Non-pigmented ciliary epithelial cell (primary cell): Measurements from ENCODE around the gene KAT14.
"Not testable (repeated sequence)": the region's sequence is repeated elsewhere in the genome, so short reads cannot be mapped to it uniquely, and the experiment has no call there.

Source experiments
- DNase-seq: peaks from one replicate; pipeline ENCODE4 v3.0.0-alpha.2; 2010; ENCODE audit warnings: low read depth

The KAT14 gene

DNA sequence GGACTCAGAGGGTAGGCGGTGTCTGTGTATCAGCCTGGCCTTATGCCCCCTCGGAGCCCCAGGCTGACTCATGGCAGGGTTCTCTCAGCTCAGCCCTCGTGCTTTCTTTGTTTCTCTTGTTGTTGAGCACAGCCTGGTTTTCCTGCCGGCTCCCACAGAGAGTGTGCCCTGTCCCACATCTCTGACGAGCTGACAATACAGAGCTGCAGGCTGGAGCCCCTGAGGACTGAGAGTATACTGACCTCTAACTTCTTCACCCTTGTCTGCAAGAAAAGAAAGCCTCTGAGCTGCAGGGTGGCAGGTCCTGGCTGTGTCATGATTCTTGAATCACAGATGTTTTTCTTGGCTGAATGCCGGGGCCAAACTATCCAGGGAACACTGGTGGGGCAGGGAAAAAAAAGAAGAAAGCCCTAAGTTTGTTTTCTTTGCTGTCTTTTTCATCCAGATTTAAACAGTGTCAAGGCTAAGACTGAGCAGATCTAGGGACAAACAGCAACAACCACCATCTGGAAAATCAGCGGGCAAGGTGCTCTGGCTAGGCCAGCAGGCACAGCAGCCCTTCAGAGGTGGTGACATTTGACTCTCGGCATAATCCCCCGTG, 87.4 kb downstream of the KAT14 start:
- peak; percentile 20 for DNase-seq

GRCh38 chr20:18225632-18226031, 88.0 kb downstream of the KAT14 start:
- no peak for DNase-seq

DNA sequence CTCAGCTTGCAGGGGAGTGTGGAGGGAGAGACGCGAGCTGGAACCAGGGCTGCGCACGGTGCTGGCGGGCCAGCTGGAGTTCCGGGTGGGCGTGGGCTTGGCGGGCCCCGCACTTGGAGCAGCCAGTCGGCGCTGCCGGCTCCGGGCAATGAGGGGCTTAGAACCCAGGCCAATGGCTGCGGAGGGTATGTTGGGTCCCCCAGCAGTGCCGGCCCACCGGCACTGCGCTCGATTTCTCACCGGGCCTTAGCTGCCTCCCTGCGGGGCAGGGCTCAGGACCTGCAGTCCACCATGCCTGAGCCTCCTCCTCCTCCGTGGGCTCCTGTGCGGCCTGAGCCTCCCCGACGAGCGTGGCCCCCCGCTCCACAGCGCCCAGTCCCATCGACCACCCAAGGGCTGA, 89.1 kb downstream of the KAT14 start:
- not testable (repeated sequence) for DNase-seq

GRCh38 chr20:18233408-18233943, 95.8 kb downstream of the KAT14 start:
- DNase-seq: no peak
